Osteocyte (in vitro differentiated cells): Measurements from ENCODE around the gene ACTL7A. TPM values are rescaled to one million over a fixed set of nuclear protein-coding genes. Genes with fewer than 3 reads are reported as not detected.
"Not testable (repeated sequence)": the region's sequence is repeated elsewhere in the genome, so short reads cannot be mapped to it uniquely, and the experiment has no call there.

Experiments
- DNase-seq: peaks from one replicate; pipeline ENCODE4 v3.0.0; 2021; ENCODE audit warnings: mixed read lengths; ENCODE audit not compliant: unreplicated experiment; ENCODE audit errors: extremely low spot score
- H3K27ac Mint-ChIP-seq: one replicate; pipeline ENCODE4 v1.8.0; 2021; ENCODE audit warnings: mild to moderate bottlenecking, mixed read lengths; ENCODE audit not compliant: unreplicated experiment
- H3K27me3 Mint-ChIP-seq: one replicate; pipeline ENCODE4 v1.8.0; 2021; ENCODE audit warnings: mixed read lengths; ENCODE audit not compliant: unreplicated experiment
- H3K36me3 Mint-ChIP-seq: one replicate; pipeline ENCODE4 v1.8.0; 2021; ENCODE audit warnings: mixed read lengths; ENCODE audit not compliant: unreplicated experiment
- H3K4me1 Mint-ChIP-seq: one replicate; pipeline ENCODE4 v1.8.0; 2021; ENCODE audit warnings: mixed read lengths; ENCODE audit not compliant: unreplicated experiment
- H3K4me3 Mint-ChIP-seq: one replicate; pipeline ENCODE4 v1.8.0; 2021; ENCODE audit warnings: mild to moderate bottlenecking, moderate library complexity, mixed read lengths; ENCODE audit not compliant: unreplicated experiment
- H3K9me3 Mint-ChIP-seq: one replicate; pipeline ENCODE4 v1.8.0; 2021; ENCODE audit warnings: mixed read lengths; ENCODE audit not compliant: unreplicated experiment
- CTCF ChIP-seq: fragments of 200-600 bp; sonication (generic); IDR thresholded peaks from 2 replicates; pipeline ENCODE4 v1.5.0; 2021; ENCODE audit warnings: antibody characterized with exemption, mild to moderate bottlenecking, moderate library complexity
- total RNA-seq: library from RNA; stranded (reverse); gene quantifications from 2 replicates; pipeline ENCODE4 v1.2.1, GENCODE V29; 2021

Gene ACTL7A
- total RNA-seq, 1 donor from 2014 or later: not detected

GRCh38 chr9:108842610-108843295 lies 19.3 kb upstream of the ACTL7A start:
- Mint-ChIP-seq H3K27me3 (peaks cover 3% of the 10 kb centered on the region), H3K36me3 (no peaks in the 10 kb centered on the region), H3K9me3 (no peaks in the 10 kb centered on the region), H3K4me1 (peaks cover 4% of the 10 kb centered on the region), H3K27ac (no peak overlapping the region), H3K4me3 (no peak overlapping the region)
- no peak for DNase-seq
- no peak for TF ChIP-seq CTCF

GRCh38 chr9:108844391-108844790 lies 17.7 kb upstream of the ACTL7A start:
- H3K27ac Mint-ChIP-seq: no peak overlapping the region
- H3K36me3 Mint-ChIP-seq: no peaks in the 10 kb centered on the region
- H3K4me3 Mint-ChIP-seq: no peak overlapping the region
- no peak for TF ChIP-seq CTCF
- H3K4me1 Mint-ChIP-seq: peaks cover 4% of the 10 kb centered on the region
- no peak for DNase-seq
- H3K9me3 Mint-ChIP-seq: no peaks in the 10 kb centered on the region
- peaks cover 3% of the 10 kb centered on the region for H3K27me3 Mint-ChIP-seq

GRCh38 chr9:108844856-108845255 lies 17.2 kb upstream of the ACTL7A start:
- no peak overlapping the region for H3K27ac Mint-ChIP-seq
- H3K9me3 Mint-ChIP-seq: no peaks in the 10 kb centered on the region
- DNase-seq: no peak
- H3K4me3 Mint-ChIP-seq: no peak overlapping the region
- peaks cover 3% of the 10 kb centered on the region for H3K27me3 Mint-ChIP-seq
- H3K36me3 Mint-ChIP-seq: no peaks in the 10 kb centered on the region
- TF ChIP-seq CTCF: no peak
- peaks cover 4% of the 10 kb centered on the region for H3K4me1 Mint-ChIP-seq

- Mint-ChIP-seq H3K4me3 (no peak overlapping the region), H3K36me3 (no peaks in the 10 kb centered on the region), H3K27me3 (peaks cover 3% of the 10 kb centered on the region), H3K4me1 (peaks cover 4% of the 10 kb centered on the region), H3K27ac (no peak overlapping the region), H3K9me3 (no peaks in the 10 kb centered on the region)
- DNase-seq: no peak
- TF ChIP-seq CTCF: no peak
These were observed 16.6 kb upstream of the ACTL7A start for GRCh38 chr9:108845507-108845906.

- H3K4me1 Mint-ChIP-seq: peaks cover 4% of the 10 kb centered on the region
- H3K27ac Mint-ChIP-seq: no peak overlapping the region
- H3K36me3 Mint-ChIP-seq: no peaks in the 10 kb centered on the region
- TF ChIP-seq CTCF: no peak
- H3K4me3 Mint-ChIP-seq: no peak overlapping the region
- peaks cover 3% of the 10 kb centered on the region for H3K27me3 Mint-ChIP-seq
- no peak for DNase-seq
- H3K9me3 Mint-ChIP-seq: no peaks in the 10 kb centered on the region
These were observed 16.1 kb upstream of the ACTL7A start for GRCh38 chr9:108845947-108846346.

- not testable (repeated sequence) for H3K9me3 Mint-ChIP-seq, H3K27ac Mint-ChIP-seq, H3K4me1 Mint-ChIP-seq
These were observed 13.8 kb upstream of the ACTL7A start for GRCh38 chr9:108848296-108848695.

More at GRCh38 chr9:108848296-108848695, 13.8 kb upstream of the ACTL7A start:
- H3K36me3 Mint-ChIP-seq, DNase-seq, H3K27me3 Mint-ChIP-seq, H3K4me3 Mint-ChIP-seq: not testable (repeated sequence)
